Activated B cell treated with CpG ODN at 0.5 μM for 24 hours (primary cell): ENCODE measurements around the gene NR4A3. TPM values are rescaled to one million over a fixed set of nuclear protein-coding genes. Genes with fewer than 3 reads are reported as not detected.

Experiments
- ATAC-seq: fragments of 200-7000 bp; cut with Tn5 transposase; one replicate; pipeline ENCODE4 v1.10.0; 2021; ENCODE audit warnings: low read depth, mild to moderate bottlenecking, moderate library complexity
- CTCF ChIA-PET: fragments of 350-600 bp; sonication (Branson Sonifier 250); formaldehyde crosslinking; loops from one replicate; lab custom pipeline; 2021; ENCODE audit warnings: antibody characterized with exemption; lab: Charles Lee
- POLR2A ChIA-PET: fragments of 350-600 bp; sonication (Branson Sonifier 250); formaldehyde crosslinking; loops from one replicate; lab custom pipeline; 2021; ENCODE audit warnings: antibody characterized with exemption; lab: Charles Lee
- DNase-seq: peaks from one replicate; pipeline ENCODE4 v3.0.0; 2022
- H3K27ac Mint-ChIP-seq: one replicate; pipeline ENCODE4 v1.8.0; 2020; ENCODE audit warnings: mixed read lengths
- H3K27me3 Mint-ChIP-seq: one replicate; pipeline ENCODE4 v1.8.0; 2021; ENCODE audit warnings: mixed read lengths
- H3K36me3 Mint-ChIP-seq: one replicate; pipeline ENCODE4 v1.8.0; 2021; ENCODE audit warnings: low read depth, mixed read lengths
- H3K4me1 Mint-ChIP-seq: one replicate; pipeline ENCODE4 v1.8.0; 2021; ENCODE audit warnings: mixed read lengths
- H3K4me3 Mint-ChIP-seq: one replicate; pipeline ENCODE4 v1.8.0; 2020; ENCODE audit warnings: mild to moderate bottlenecking, mixed read lengths
- H3K9me3 Mint-ChIP-seq: one replicate; pipeline ENCODE4 v1.8.0; 2020; ENCODE audit warnings: mixed read lengths
- CTCF ChIP-seq: fragments of 200-600 bp; IDR thresholded peaks from one replicate; pipeline ENCODE4 v1.8.0; 2022; ENCODE audit warnings: antibody characterized with exemption, mild to moderate bottlenecking
- intact Hi-C: fragments of 100-400 bp; cut with micrococcal nuclease; formaldehyde crosslinking; loops from one replicate; pipeline ENCODE4 v1.15.1; 2024
- total RNA-seq: library from RNA; stranded (reverse); gene quantifications from 2 replicates; pipeline ENCODE4 v1.2.3, GENCODE V29; 2022

The NR4A3 gene
- total RNA-seq, 1 donor from 2014 or later, result 21.5 TPM

GRCh38 chr9:99782962-99783718 is 38.5 kb upstream of the NR4A3 start:
- Mint-ChIP-seq H3K4me3 (no peak overlapping the region), H3K27ac (peak overlapping the region; percentile 10), H3K27me3 (no peaks in the 10 kb centered on the region), H3K4me1 (peaks cover 15% of the 10 kb centered on the region), H3K9me3 (peaks cover 2% of the 10 kb centered on the region), H3K36me3 (no peaks in the 10 kb centered on the region)
- no peak for TF ChIP-seq CTCF
- ATAC-seq, result peak; percentile 74
- intact Hi-C loops, result no loop called here
- CTCF ChIA-PET, result interaction anchor here (1.6 kb wide), 1 partner anchor 517 kb away, joined by 3 read pairs; no protein-coding TSS in a partner anchor
- POLR2A ChIA-PET, result interaction anchor here (0.8 kb wide), 1 partner anchor 36 kb away, joined by 3 read pairs; no protein-coding TSS in a partner anchor
- no peak for DNase-seq

- H3K9me3 Mint-ChIP-seq, result peaks cover 2% of the 10 kb centered on the region
- CTCF ChIA-PET, result interaction anchor here (1.6 kb wide), 1 partner anchor 518 kb away, joined by 3 read pairs; no protein-coding TSS in a partner anchor
- ATAC-seq, result no peak
- TF ChIP-seq CTCF, result no peak
- peaks cover 15% of the 10 kb centered on the region for H3K4me1 Mint-ChIP-seq
- no peaks in the 10 kb centered on the region for H3K36me3 Mint-ChIP-seq
- no peaks in the 10 kb centered on the region for H3K27me3 Mint-ChIP-seq
- no peak for DNase-seq
- POLR2A ChIA-PET, result interaction anchor here (1.1 kb wide), 1 partner anchor 35 kb away, joined by 5 read pairs; no protein-coding TSS in a partner anchor
- no peak overlapping the region for H3K27ac Mint-ChIP-seq
- intact Hi-C loops, result no loop called here
- no peak overlapping the region for H3K4me3 Mint-ChIP-seq
Observed at GRCh38 chr9:99783799-99784198, 37.9 kb upstream of the NR4A3 start.

GRCh38 chr9:99785010-99785590 is 36.6 kb upstream of the NR4A3 start:
- Mint-ChIP-seq H3K4me1 (peaks cover 15% of the 10 kb centered on the region), H3K27me3 (no peaks in the 10 kb centered on the region), H3K9me3 (peaks cover 2% of the 10 kb centered on the region), H3K36me3 (no peaks in the 10 kb centered on the region), H3K27ac (no peak overlapping the region), H3K4me3 (no peak overlapping the region)
- TF ChIP-seq CTCF, result no peak
- CTCF ChIA-PET, result no interaction called here
- POLR2A ChIA-PET, result interaction anchor here (1.1 kb wide), 1 partner anchor 34 kb away, joined by 5 read pairs; no protein-coding TSS in a partner anchor
- no peak for ATAC-seq
- intact Hi-C loops, result no loop called here
- DNase-seq, result no peak

GRCh38 chr9:99787556-99787955 is 34.1 kb upstream of the NR4A3 start:
- intact Hi-C loops, result no loop called here
- Mint-ChIP-seq H3K9me3 (no peaks in the 10 kb centered on the region), H3K27ac (no peak overlapping the region), H3K36me3 (no peaks in the 10 kb centered on the region), H3K27me3 (no peaks in the 10 kb centered on the region), H3K4me3 (no peak overlapping the region), H3K4me1 (peaks cover 14% of the 10 kb centered on the region)
- no peak for DNase-seq
- CTCF ChIA-PET, result no interaction called here
- POLR2A ChIA-PET, result no interaction called here
- ATAC-seq, result no peak
- no peak for TF ChIP-seq CTCF

- Mint-ChIP-seq H3K4me1 (no peaks in the 10 kb centered on the region), H3K27me3 (no peaks in the 10 kb centered on the region), H3K9me3 (no peaks in the 10 kb centered on the region), H3K36me3 (no peaks in the 10 kb centered on the region), H3K4me3 (no peak overlapping the region), H3K27ac (no peak overlapping the region)
- DNase-seq (no peak), ATAC-seq (no peak)
- no peak for TF ChIP-seq CTCF
- ChIA-PET CTCF (no interaction called here), POLR2A (no interaction called here)
- intact Hi-C loops, result no loop called here
Observed at GRCh38 chr9:99793528-99793927, 28.2 kb upstream of the NR4A3 start.
